ENCODE data around the gene ENTPD1.

ENTPD1 gene

DNA sequence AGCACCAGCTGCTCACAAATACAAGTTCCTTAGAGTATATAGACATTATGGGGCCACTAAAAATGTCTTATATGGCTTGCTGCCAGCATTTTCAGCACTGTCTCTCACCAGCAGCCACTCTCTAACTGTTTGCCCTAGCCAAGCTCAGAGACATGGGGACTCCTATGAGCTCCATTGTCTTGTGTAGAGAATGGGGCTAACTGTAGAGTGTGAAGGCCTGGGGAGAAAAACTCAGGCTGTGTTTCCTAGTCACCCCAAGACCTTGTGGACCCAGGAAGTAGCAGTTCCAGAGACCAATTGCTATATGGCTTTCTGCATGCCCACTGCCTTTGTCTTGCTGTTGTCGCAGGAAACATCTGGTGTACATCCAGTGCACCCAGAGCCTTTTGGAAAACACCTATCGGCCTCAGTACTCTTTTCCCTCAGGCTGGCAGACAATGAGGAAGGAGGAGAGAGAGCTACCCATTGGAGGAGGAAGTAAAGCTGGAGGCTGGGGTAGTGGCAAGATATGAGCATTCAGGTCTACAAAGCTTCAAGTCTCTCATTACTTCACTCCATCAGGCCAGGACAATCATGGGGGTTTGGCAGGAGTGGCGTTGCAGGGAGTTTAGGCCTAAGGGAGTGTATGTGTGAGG lies 28.4 kb downstream of the ENTPD1 start:
- H3K4me3 ChIP-seq (ENCODE audit: low read depth, low read length), result no peak overlapping the region

GRCh38 chr10:95785317-95785716 lies 29.4 kb downstream of the ENTPD1 start:
- H3K4me3 ChIP-seq (ENCODE audit: low read depth, low read length), result no peak overlapping the region
- TF ChIP-seq, protein P1, sequence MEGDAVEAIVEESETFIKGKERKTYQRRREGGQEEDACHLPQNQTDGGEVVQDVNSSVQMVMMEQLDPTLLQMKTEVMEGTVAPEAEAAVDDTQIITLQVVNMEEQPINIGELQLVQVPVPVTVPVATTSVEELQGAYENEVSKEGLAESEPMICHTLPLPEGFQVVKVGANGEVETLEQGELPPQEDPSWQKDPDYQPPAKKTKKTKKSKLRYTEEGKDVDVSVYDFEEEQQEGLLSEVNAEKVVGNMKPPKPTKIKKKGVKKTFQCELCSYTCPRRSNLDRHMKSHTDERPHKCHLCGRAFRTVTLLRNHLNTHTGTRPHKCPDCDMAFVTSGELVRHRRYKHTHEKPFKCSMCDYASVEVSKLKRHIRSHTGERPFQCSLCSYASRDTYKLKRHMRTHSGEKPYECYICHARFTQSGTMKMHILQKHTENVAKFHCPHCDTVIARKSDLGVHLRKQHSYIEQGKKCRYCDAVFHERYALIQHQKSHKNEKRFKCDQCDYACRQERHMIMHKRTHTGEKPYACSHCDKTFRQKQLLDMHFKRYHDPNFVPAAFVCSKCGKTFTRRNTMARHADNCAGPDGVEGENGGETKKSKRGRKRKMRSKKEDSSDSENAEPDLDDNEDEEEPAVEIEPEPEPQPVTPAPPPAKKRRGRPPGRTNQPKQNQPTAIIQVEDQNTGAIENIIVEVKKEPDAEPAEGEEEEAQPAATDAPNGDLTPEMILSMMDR (IDR thresholded peaks at IDR 0.05; ENCODE audit: borderline replicate concordance, insufficient read depth, low read depth, low read length), result no peak

More for the DNA sequence above, 28.4 kb downstream of the ENTPD1 start:
- TF ChIP-seq, protein P1 (IDR thresholded peaks at IDR 0.05; ENCODE audit: borderline replicate concordance, insufficient read depth, low read depth, low read length), result no peak

GRCh38 chr10:95785942-95786669 lies 30.1 kb downstream of the ENTPD1 start:
- H3K4me3 ChIP-seq (ENCODE audit: low read depth, low read length), result no peak overlapping the region
- TF ChIP-seq, protein P1 (IDR thresholded peaks at IDR 0.05; ENCODE audit: borderline replicate concordance, insufficient read depth, low read depth, low read length), result 0 out of 2 replicates have a peak, but pooled peaks have one; percentile 11

DNA sequence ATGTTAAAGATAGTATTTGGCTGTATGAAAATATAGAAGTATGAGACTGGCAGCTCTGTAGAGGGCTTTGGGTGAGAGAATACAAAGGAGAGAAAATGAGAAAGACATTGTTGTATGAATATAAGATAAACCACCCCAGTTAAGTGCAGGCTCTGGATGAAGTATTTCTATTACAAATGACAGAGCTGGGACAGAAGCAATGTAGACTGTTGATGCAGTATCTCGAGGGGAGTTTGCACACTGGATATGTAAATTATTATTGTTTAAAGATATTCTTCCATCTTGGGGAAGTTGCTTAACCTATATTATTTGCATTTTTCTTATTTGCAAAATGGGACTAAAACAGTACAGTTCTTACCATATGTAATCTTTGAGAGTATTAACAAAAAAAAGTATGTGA lies 31.5 kb downstream of the ENTPD1 start:
- TF ChIP-seq, protein P1 (IDR thresholded peaks at IDR 0.05; ENCODE audit: borderline replicate concordance, insufficient read depth, low read depth, low read length), result no peak
- no peak overlapping the region for H3K4me3 ChIP-seq (ENCODE audit: low read depth, low read length)

GRCh38 chr10:95788830-95789229 lies 32.9 kb downstream of the ENTPD1 start:
- no peak overlapping the region for H3K4me3 ChIP-seq (ENCODE audit: low read depth, low read length)
- TF ChIP-seq, protein P1 (IDR thresholded peaks at IDR 0.05; ENCODE audit: borderline replicate concordance, insufficient read depth, low read depth, low read length), result no peak

GRCh38 chr10:95789902-95790301 lies 33.9 kb downstream of the ENTPD1 start:
- H3K4me3 ChIP-seq (ENCODE audit: low read depth, low read length), result no peak overlapping the region
- TF ChIP-seq, protein P1 (IDR thresholded peaks at IDR 0.05; ENCODE audit: borderline replicate concordance, insufficient read depth, low read depth, low read length), result no peak

DNA sequence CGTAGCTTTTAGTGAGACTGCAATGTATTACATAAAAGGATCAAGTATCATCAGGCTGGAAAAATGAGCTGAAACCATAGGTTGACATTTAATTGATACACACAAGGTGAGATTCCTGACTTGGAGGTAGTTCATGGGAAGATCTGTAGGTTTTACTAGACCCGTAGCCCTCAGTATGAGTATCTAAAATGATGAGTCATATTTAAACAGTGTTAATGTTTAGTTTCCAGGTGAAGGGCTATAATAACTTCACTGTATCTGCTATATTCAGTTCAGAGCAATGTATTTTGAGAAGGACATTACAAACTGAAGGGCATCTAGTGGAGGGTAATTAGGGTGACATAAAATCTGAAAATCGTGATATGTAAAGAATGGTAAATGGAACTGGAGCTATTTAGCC lies 35.0 kb downstream of the ENTPD1 start:
- no peak overlapping the region for H3K4me3 ChIP-seq (ENCODE audit: low read depth, low read length)
- TF ChIP-seq, protein P1 (IDR thresholded peaks at IDR 0.05; ENCODE audit: borderline replicate concordance, insufficient read depth, low read depth, low read length), result no peak
